GM18505 (cell line): ENCODE results near the gene RAB18.
"Not testable (repeated sequence)": the region's sequence is repeated elsewhere in the genome, so short reads cannot be mapped to it uniquely, and the experiment has no call there.

Experiments
- ATAC-seq: cut with Tn5 transposase; IDR thresholded peaks from one replicate; pipeline ENCODE4 v1.9.1; 2021; ENCODE audit not compliant: unreplicated experiment
- POLR2A ChIP-seq: IDR thresholded peaks from 4 replicates; pipeline ENCODE4 v1.6.1; 2011; ENCODE audit warnings: borderline replicate concordance; ENCODE audit not compliant: insufficient read depth, insufficient read length; ENCODE audit errors: extremely low read depth

Gene RAB18

DNA sequence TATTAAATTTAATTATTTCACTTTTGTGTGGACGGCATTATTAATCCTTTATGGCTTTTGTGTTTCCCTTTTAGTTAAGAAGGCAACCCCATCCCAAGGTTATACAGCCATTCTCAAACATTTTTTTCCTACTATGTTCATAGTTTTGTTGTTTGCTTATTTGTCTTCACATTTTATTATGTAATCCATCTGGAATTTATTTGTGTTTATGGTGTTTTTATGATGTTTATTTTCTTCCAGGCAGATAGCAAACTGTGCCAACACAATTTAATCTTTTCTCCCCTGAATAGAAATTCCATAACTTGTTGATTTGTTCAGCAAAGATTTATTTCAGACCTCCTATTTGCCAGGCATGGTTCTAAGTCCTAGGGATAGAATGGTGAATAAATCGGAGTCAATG lies 42.9 kb downstream of the RAB18 start:
- no peak for ATAC-seq

DNA sequence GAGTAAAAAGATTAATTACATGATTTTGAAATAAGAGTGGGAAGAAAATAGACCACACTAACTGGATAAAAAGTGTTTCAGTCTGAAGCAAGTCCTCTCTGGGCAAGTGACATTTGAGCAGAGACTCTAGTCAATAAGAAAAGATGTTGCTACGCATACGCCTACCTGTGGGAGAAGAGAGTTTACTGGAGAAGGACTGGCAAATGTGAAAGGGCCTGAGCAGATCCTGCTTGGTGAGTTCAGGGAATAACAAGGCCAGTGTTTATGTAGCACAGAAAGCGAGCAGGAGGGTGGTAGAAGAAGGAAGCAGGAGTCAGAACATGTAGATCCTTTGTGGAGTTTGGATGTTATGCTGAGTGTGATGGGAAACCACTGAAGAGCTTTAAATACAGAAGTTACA lies 43.4 kb downstream of the RAB18 start:
- no peak for ATAC-seq
- no peak for TF ChIP-seq POLR2A

More for the DNA sequence above, 42.9 kb downstream of the RAB18 start:
- TF ChIP-seq POLR2A, result no peak

- ATAC-seq, result no peak
- no peak for TF ChIP-seq POLR2A
These were observed 46.7 kb downstream of the RAB18 start for GRCh38 chr10:27550823-27551222.

GRCh38 chr10:27558612-27559020 lies 54.5 kb downstream of the RAB18 start:
- TF ChIP-seq POLR2A, result no peak
- no peak for ATAC-seq

- no peak for TF ChIP-seq POLR2A
- no peak for ATAC-seq
These were observed 57.2 kb downstream of the RAB18 start for GRCh38 chr10:27561334-27561733.

DNA sequence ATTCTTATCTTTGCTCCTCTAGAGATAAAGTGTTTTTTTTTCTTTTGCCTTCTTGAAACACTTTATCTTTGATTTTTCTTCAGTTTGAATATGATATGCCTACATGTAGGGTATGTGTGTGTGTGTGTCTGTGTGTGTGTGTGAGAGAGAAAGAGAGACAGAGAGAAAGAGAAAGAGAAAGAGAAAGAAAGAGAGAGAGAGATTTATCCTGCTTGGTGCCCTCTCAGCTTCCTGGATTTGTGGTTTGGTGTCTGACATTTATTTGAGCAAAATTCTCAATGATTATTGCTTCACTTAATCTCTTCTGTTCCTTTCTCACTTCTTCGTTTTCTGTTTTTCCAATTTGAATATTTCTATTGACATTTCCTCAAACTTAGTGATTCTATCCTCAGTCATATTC lies 60.3 kb downstream of the RAB18 start:
- ATAC-seq, result no peak
- TF ChIP-seq POLR2A, result no peak

- no peak for TF ChIP-seq POLR2A
- no peak for ATAC-seq
These were observed 60.8 kb downstream of the RAB18 start for GRCh38 chr10:27564880-27565279.

GRCh38 chr10:27568196-27569175 lies 64.4 kb downstream of the RAB18 start:
- TF ChIP-seq POLR2A, result no peak
- no peak for ATAC-seq

GRCh38 chr10:27569946-27570345 lies 65.8 kb downstream of the RAB18 start:
- no peak for TF ChIP-seq POLR2A
- no peak for ATAC-seq

GRCh38 chr10:27577038-27577437 lies 72.9 kb downstream of the RAB18 start:
- not testable (repeated sequence) for ATAC-seq

GRCh38 chr10:27578316-27578715 lies 74.2 kb downstream of the RAB18 start:
- TF ChIP-seq POLR2A, result no peak
- no peak for ATAC-seq

GRCh38 chr10:27581225-27581624 lies 77.1 kb downstream of the RAB18 start:
- no peak for ATAC-seq

GRCh38 chr10:27584302-27584701 lies 80.2 kb downstream of the RAB18 start:
- ATAC-seq, result no peak
- TF ChIP-seq POLR2A, result no peak

More at GRCh38 chr10:27581225-27581624, 77.1 kb downstream of the RAB18 start:
- no peak for TF ChIP-seq POLR2A
